ENCODE results near the gene ZNF41.

The ZNF41 gene

GRCh38 chrX:47489507-47490275 lies 6.7 kb upstream of the ZNF41 start:
- DNase-seq (ENCODE audit: low spot score): no peak

- DNase-seq (ENCODE audit: low spot score): no peak
Observed at GRCh38 chrX:47484885-47485284, 1.9 kb upstream of the ZNF41 start.

- no peak for DNase-seq (ENCODE audit: low spot score)
Observed at GRCh38 chrX:47483306-47484268, 565 bp upstream of the ZNF41 start.

- DNase-seq (ENCODE audit: low spot score): no peak
Observed at GRCh38 chrX:47482065-47482511, 934 bp downstream of the ZNF41 start.

GRCh38 chrX:47481160-47481559 lies 1.9 kb downstream of the ZNF41 start:
- DNase-seq (ENCODE audit: low spot score): no peak

GRCh38 chrX:47480576-47480975 lies 2.4 kb downstream of the ZNF41 start:
- DNase-seq (ENCODE audit: low spot score): no peak

GRCh38 chrX:47475476-47475875 lies 7.5 kb downstream of the ZNF41 start:
- no peak for DNase-seq (ENCODE audit: low spot score)

- DNase-seq (ENCODE audit: low spot score): no peak
Observed at GRCh38 chrX:47467106-47467505, 15.9 kb downstream of the ZNF41 start.

- DNase-seq (ENCODE audit: low spot score): no peak
Observed at GRCh38 chrX:47460561-47460960, 22.5 kb downstream of the ZNF41 start.

GRCh38 chrX:47458528-47458927 lies 24.5 kb downstream of the ZNF41 start:
- no peak for DNase-seq (ENCODE audit: low spot score)

- no peak for DNase-seq (ENCODE audit: low spot score)
Observed at GRCh38 chrX:47456080-47456479, 26.9 kb downstream of the ZNF41 start.

GRCh38 chrX:47452112-47452511 lies 30.9 kb downstream of the ZNF41 start:
- DNase-seq (ENCODE audit: low spot score): no peak

GRCh38 chrX:47448165-47448806 lies 34.7 kb downstream of the ZNF41 start:
- DNase-seq (ENCODE audit: low spot score): no peak

- DNase-seq (ENCODE audit: low spot score): no peak
Observed at GRCh38 chrX:47447607-47448006, 35.4 kb downstream of the ZNF41 start.

- DNase-seq (ENCODE audit: low spot score): no peak
Observed at GRCh38 chrX:47446971-47447370, 36.1 kb downstream of the ZNF41 start.

GRCh38 chrX:47446431-47446830 lies 36.6 kb downstream of the ZNF41 start:
- DNase-seq (ENCODE audit: low spot score): no peak

GRCh38 chrX:47430925-47431324 lies 52.1 kb downstream of the ZNF41 start:
- no peak for DNase-seq (ENCODE audit: low spot score)

GRCh38 chrX:47422444-47422843 lies 60.6 kb downstream of the ZNF41 start:
- no peak for DNase-seq (ENCODE audit: low spot score)

GRCh38 chrX:47420962-47421361 lies 62.1 kb downstream of the ZNF41 start:
- no peak for DNase-seq (ENCODE audit: low spot score)

- DNase-seq (ENCODE audit: low spot score): no peak
Observed at GRCh38 chrX:47420265-47420664, 62.8 kb downstream of the ZNF41 start.

- no peak for DNase-seq (ENCODE audit: low spot score)
Observed at GRCh38 chrX:47413179-47413594, 69.8 kb downstream of the ZNF41 start.
